ENCODE results near the gene CLBA1. TPM values are rescaled to one million over a fixed set of nuclear protein-coding genes. Genes with fewer than 3 reads are reported as not detected.

The CLBA1 gene
- total RNA-seq, 1 experiment from 2014 or later: 14.3 TPM

- intact Hi-C loops (cut with micrococcal nuclease; ENCODE audit: unreplicated experiment): no loop called here
- DNase-seq (ENCODE audit: low spot score): no peak
- H3K4me1 ChIP-seq (ENCODE audit: insufficient read depth, low read length, poor library complexity, severe bottlenecking): no peaks in the 10 kb centered on the region
- H3K9me3 ChIP-seq (ENCODE audit: low read depth, low read length, poor library complexity, severe bottlenecking): no peaks in the 10 kb centered on the region
- H3K27ac ChIP-seq (ENCODE audit: low read depth, low read length, poor library complexity, severe bottlenecking): no peak overlapping the region
- H3K4me3 ChIP-seq (ENCODE audit: low read depth, low read length, poor library complexity, severe bottlenecking): no peak overlapping the region
- H3K36me3 ChIP-seq (ENCODE audit: insufficient read depth, low read length, poor library complexity, severe bottlenecking): no peaks in the 10 kb centered on the region
- CTCF ChIA-PET: no interaction called here
- BruUV-seq (replicated peaks): no TSS peak
- TF ChIP-seq CTCF (conservative IDR thresholded peaks at IDR 0.05; ENCODE audit: low read depth, low read length) (no peak), EZH2 (IDR thresholded peaks at IDR 0.05; ENCODE audit: borderline replicate concordance, low read depth, low read length, poor library complexity, severe bottlenecking) (no peak)
- no peaks in the 10 kb centered on the region for H3K27me3 ChIP-seq (replicated peaks; ENCODE audit: insufficient read depth, low read depth, low read length, poor library complexity)
- POLR2A ChIA-PET (ENCODE audit: low non-redundant PET): no interaction called here
Observed at GRCh38 chr14:104981699-104982541, 3.7 kb upstream of the CLBA1 start.

- CTCF ChIA-PET: no interaction called here
- POLR2A ChIA-PET (ENCODE audit: low non-redundant PET): no interaction called here
- Histone ChIP-seq H3K4me3 (ENCODE audit: low read depth, low read length, poor library complexity, severe bottlenecking) (no peak overlapping the region), H3K27me3 (replicated peaks; ENCODE audit: insufficient read depth, low read depth, low read length, poor library complexity) (no peaks in the 10 kb centered on the region), H3K27ac (ENCODE audit: low read depth, low read length, poor library complexity, severe bottlenecking) (no peak overlapping the region), H3K9me3 (ENCODE audit: low read depth, low read length, poor library complexity, severe bottlenecking) (no peaks in the 10 kb centered on the region), H3K36me3 (ENCODE audit: insufficient read depth, low read length, poor library complexity, severe bottlenecking) (no peaks in the 10 kb centered on the region), H3K4me1 (ENCODE audit: insufficient read depth, low read length, poor library complexity, severe bottlenecking) (no peaks in the 10 kb centered on the region)
- TF ChIP-seq CTCF (conservative IDR thresholded peaks at IDR 0.05; ENCODE audit: low read depth, low read length): no peak
- TF ChIP-seq EZH2 (IDR thresholded peaks at IDR 0.05; ENCODE audit: borderline replicate concordance, low read depth, low read length, poor library complexity, severe bottlenecking): no peak
- intact Hi-C loops (cut with micrococcal nuclease; ENCODE audit: unreplicated experiment): no loop called here
- BruUV-seq (replicated peaks): no TSS peak
- DNase-seq (ENCODE audit: low spot score): no peak
Observed at GRCh38 chr14:104982548-104983230, 2.9 kb upstream of the CLBA1 start.

- TF ChIP-seq EZH2 (IDR thresholded peaks at IDR 0.05; ENCODE audit: borderline replicate concordance, low read depth, low read length, poor library complexity, severe bottlenecking) (no peak), CTCF (conservative IDR thresholded peaks at IDR 0.05; ENCODE audit: low read depth, low read length) (no peak)
Observed at GRCh38 chr14:104983231-104983721, 2.3 kb upstream of the CLBA1 start.

More at GRCh38 chr14:104983231-104983721, 2.3 kb upstream of the CLBA1 start:
- ChIA-PET CTCF (no interaction called here), POLR2A (ENCODE audit: low non-redundant PET) (no interaction called here)
- no peak for DNase-seq (ENCODE audit: low spot score)
- H3K36me3 ChIP-seq (ENCODE audit: insufficient read depth, low read length, poor library complexity, severe bottlenecking): no peaks in the 10 kb centered on the region
- no peaks in the 10 kb centered on the region for H3K4me1 ChIP-seq (ENCODE audit: insufficient read depth, low read length, poor library complexity, severe bottlenecking)
- H3K4me3 ChIP-seq (ENCODE audit: low read depth, low read length, poor library complexity, severe bottlenecking): no peak overlapping the region
- H3K9me3 ChIP-seq (ENCODE audit: low read depth, low read length, poor library complexity, severe bottlenecking): no peaks in the 10 kb centered on the region
- intact Hi-C loops (cut with micrococcal nuclease; ENCODE audit: unreplicated experiment): no loop called here
- no peaks in the 10 kb centered on the region for H3K27me3 ChIP-seq (replicated peaks; ENCODE audit: insufficient read depth, low read depth, low read length, poor library complexity)
- no TSS peak for BruUV-seq (replicated peaks)
- no peak overlapping the region for H3K27ac ChIP-seq (ENCODE audit: low read depth, low read length, poor library complexity, severe bottlenecking)

All from A673 (cell line).